MM.1S (cell line): Measurements from ENCODE around the gene ERFL.

Source experiments
- EZH2 ChIP-seq: fragments of 300-600 bp; sonication (generic); optimal IDR thresholded peaks from 2 replicates; pipeline ENCODE3; 2017; ENCODE audit warnings: low read depth, mild to moderate bottlenecking, antibody characterized with exemption, low read length, mixed read lengths
- EZH2phosphoT487 ChIP-seq: fragments of 300-600 bp; sonication (generic); IDR thresholded peaks from 2 replicates; pipeline ENCODE4 v1.6.1; 2018; ENCODE audit warnings: antibody characterized with exemption, low read length
- TF ChIP-seq, protein P1 (sequence below): fragments of 300-600 bp; sonication (generic); IDR thresholded peaks from 2 replicates; pipeline ENCODE4 v1.5.1; 2016; ENCODE audit warnings: antibody characterized with exemption, low read length, mixed read lengths

DNA sequence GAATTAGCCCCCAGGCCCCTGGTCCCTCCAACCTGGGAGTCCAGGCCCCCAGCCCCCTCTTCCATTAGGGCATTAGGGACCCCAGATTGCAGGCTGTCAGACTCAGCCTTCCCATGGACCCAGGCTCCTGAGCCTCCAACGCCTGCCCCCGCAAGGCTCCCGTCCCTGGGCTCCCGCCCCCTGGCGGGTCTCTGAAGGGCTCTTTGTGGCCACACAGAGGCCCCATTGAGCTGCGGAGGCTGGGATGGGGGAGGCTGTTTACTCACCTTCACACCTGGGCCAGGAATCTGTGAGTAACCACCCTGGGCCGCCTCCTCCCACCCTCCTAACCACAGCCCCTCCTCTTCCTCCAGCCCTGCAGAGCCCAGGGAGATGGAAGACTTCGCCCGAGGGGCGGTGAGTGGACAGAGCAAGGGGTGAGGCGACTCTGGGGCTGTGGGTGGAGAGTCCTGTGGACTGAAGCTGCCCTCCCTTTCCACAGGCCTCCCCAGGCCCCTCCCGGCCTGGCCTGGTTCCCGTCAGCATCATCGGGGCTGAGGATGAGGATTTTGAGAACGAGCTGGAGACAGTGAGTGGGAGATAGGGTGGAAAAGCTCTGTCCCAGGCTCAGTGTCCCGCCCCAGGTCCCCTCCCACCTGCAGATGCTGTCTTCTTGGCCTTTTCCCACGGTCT, 40.4 kb downstream of the ERFL start:
- TF ChIP-seq, protein P1, sequence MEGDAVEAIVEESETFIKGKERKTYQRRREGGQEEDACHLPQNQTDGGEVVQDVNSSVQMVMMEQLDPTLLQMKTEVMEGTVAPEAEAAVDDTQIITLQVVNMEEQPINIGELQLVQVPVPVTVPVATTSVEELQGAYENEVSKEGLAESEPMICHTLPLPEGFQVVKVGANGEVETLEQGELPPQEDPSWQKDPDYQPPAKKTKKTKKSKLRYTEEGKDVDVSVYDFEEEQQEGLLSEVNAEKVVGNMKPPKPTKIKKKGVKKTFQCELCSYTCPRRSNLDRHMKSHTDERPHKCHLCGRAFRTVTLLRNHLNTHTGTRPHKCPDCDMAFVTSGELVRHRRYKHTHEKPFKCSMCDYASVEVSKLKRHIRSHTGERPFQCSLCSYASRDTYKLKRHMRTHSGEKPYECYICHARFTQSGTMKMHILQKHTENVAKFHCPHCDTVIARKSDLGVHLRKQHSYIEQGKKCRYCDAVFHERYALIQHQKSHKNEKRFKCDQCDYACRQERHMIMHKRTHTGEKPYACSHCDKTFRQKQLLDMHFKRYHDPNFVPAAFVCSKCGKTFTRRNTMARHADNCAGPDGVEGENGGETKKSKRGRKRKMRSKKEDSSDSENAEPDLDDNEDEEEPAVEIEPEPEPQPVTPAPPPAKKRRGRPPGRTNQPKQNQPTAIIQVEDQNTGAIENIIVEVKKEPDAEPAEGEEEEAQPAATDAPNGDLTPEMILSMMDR, result no peak
- TF ChIP-seq EZH2 (no peak), EZH2phosphoT487 (no peak)
